Stimulated activated CD4-positive, alpha-beta T cell treated with anti-CD3 and anti-CD28 coated beads, Interleukin-1b, Interleukin-23, amount 100 ng/mL, for 4 hours (primary cell): ENCODE results near the gene TBC1D21.
A peak's percentile ranks its signal among the peaks of the same experiment; 100 is the strongest.

Source experiments
- DNase-seq, 2 donors: peaks; one replicate each; pipeline ENCODE4 v3.0.0-alpha.2; 2020; ENCODE audit warnings: low read depth in 2 of 2

TBC1D21 gene

DNA sequence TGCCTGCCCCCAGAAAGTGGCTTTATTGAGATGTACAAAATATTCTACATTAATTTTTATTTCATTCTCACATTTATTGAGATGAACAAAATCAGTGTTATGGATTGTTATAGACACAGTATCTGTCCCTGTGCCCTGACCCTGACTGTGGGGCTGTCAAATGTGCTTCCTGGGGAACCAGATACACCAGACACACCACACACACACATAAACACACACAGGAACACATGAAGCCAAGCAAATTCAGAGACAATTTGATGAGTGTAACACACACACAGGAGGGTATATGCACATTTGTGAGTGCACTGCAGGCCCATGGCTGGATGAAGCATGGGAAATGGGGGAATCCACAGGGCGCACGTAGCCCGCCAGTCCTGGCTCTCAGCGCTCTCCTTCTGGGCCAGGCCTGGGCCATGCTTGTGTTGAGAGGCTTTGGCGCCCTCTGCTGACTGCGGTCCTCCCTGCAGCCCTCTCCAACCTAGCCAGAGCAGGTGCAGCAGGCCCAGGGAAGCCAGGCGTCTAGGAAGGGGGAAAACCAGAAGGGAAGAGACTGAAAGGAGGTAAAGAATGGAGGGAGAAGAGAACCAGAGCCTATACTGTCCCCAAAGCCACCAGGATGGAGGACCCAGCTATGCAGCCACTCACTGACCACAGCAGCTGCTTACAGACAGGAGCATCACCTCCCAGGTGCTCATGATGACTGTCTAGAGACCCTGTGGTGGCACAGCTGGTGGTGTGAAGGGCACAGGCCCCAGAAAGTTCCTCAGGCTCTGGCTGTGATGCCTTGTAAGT is 34.9 kb downstream of the TBC1D21 start:
- DNase-seq = peak; percentile 64 to 72

DNA sequence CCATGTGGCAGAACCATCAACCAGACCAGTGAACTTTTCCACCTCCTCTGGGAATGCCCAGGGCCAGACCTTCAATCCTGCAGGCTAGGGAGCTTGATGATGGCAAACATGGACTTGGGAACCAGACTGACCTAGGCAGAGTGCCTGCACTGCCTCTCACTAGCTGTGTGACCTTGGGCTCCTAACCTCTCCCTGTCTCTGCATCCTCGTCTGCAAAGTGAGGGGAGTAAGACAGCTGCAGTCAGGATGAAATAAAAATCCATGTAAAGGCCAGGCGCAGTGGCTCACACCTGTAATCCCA is 35.4 kb downstream of the TBC1D21 start:
- no peak for DNase-seq

DNA sequence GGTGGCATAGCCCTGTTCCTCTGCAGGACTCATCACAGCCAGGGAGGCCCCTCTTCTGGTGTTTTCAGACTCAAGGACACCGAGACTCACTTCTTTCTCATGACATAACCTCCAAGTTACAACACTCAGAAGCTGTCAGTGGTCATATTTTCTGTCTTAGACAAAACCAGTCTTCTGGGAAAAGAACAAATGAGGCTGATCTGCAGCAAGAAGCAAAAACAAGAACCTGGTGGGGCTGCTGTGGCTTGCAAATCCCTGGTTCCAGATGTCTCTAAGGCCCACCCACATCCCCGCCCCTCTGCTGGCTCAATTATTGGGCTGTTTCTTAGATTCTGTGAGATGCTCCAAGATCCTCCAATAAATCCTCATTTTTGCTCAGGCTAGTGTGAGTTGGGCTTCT is 36.3 kb downstream of the TBC1D21 start:
- DNase-seq = no peak

DNA sequence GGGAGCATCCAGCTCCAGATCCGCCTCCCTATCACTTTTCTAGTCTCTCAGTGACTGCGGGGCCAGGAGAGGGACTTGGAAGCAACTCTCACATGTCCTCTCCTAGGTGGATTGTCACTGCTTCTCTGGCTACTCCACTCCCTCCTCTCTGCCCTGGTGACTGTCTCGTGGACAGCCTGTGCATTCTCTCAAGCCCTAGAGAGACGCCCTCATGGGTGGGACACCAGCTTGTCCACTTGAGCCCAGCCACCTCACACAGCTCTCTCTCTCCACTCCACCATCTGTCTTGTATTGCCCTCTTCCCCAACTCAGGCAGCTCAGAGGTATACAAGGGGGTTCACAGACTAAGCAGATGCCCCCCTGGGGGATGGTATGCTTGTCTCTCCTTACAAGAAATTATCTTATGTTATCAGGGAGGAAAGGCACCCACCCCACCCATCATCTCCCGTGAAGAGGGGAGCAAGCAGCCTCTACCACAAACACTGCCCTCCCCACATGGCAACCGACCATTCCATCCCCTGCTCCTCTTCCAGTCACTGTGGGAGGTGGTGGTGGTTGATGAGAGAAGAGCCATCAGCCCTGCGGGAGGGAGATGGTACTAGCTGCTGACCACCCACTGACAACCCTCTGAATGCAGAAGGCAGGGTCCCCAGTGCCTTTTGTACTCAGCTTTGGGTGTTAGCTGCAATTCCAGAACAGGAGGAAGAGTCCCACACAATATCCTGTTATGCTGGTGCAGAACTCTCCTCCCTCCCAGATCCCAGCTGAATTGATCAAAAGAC is 37.3 kb downstream of the TBC1D21 start:
- no peak for DNase-seq

DNA sequence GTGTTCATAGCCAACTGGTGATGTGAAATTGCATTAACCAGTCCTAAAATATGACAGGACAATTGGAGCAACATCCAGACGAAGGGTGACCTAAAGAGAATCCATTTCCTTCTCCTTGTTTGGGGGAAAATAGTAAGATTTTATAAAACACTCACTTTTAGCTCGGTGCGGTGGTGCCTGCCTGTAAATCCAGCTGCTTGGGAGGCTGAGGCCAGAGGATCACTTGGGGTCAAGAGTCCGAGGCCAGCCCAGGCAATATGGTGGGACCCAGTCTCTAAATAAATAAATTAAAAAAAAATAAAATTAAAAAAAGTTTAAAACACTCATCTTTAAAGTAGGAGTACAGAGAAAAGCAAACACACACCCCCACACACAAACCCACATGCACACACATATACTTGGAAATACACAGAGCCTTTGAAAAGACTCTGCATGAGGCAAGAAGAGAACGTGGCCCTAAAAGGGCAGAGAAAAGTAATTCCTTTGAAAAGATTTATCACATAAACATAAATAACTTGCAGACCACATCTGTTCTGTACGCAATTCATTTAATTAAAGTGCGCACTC is 38.7 kb downstream of the TBC1D21 start:
- no peak for DNase-seq

DNA sequence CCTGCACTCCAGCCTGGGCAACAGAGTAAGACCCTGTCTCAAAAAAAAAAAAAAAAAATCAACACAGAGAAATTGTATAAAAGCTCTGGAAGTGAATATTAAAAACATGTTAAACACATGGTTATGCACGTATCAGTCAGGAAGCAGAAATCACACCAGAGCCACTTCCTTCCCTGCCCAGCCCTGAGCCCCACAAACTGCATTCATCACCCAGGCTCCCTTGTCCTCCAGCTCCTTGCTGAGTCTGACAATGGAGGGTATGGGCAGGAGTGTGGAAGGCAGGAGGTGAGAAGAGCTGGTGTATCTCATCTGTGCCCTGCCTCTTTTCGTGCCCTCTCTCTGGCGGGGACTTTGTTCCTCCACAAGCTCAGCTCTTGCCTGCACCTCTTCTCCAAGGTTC is 40.8 kb downstream of the TBC1D21 start:
- DNase-seq = no peak

DNA sequence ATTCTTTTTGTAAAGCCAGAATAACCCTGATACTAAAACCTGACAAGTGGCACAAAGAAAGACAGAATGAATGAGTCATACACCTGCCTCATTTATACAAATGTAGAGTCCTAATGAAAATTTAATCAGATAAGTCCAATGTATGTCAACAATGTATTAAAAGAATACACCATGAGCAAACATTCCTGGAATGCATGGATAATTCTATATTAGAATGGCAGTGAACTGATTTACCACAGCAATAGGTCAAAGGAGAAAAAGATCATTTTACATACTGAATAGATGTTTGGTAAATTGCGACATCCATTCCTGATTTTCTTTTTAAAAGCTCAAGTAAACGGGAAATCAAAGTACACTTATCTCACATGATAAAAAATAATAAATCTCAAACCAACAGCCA is 41.7 kb downstream of the TBC1D21 start:
- no peak for DNase-seq

DNA sequence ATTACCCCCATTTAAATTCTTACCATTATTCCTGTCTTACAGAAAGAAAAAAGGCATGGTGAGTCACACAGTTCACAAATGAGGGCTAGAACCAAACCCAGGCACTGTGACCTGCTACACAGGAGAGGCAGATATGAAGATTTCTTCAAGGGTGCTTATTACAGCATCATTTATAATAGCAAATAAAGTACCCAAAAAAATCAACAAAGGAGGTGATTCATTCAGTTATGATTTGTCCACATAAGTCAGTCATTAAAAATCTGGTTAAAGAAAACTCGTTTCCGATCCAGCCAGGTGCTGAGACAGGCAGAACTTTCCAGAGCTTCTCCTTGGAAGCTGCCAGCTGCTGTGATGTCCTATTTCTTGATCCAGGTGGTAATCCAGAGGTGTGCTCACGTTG is 45.4 kb downstream of the TBC1D21 start:
- no peak for DNase-seq

DNA sequence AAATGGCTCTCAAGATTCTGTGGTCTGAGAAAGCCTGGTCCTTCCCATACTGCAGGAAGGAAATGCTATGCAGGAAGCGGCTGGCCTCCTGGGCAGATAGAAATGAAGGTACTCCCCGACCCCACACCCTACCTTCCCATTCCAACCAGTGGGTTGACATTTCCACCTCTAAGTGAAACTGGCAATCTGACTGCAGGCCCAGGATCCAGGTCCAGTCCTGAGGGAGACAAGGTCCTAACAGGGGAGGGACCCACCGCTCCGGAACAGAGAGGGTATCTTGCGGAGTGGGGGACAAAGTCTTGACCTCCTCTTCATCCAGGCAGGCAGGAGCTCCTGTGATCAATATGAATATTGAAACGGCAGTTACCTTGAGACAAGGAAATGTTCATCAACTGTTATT is 46.3 kb downstream of the TBC1D21 start:
- DNase-seq = no peak

DNA sequence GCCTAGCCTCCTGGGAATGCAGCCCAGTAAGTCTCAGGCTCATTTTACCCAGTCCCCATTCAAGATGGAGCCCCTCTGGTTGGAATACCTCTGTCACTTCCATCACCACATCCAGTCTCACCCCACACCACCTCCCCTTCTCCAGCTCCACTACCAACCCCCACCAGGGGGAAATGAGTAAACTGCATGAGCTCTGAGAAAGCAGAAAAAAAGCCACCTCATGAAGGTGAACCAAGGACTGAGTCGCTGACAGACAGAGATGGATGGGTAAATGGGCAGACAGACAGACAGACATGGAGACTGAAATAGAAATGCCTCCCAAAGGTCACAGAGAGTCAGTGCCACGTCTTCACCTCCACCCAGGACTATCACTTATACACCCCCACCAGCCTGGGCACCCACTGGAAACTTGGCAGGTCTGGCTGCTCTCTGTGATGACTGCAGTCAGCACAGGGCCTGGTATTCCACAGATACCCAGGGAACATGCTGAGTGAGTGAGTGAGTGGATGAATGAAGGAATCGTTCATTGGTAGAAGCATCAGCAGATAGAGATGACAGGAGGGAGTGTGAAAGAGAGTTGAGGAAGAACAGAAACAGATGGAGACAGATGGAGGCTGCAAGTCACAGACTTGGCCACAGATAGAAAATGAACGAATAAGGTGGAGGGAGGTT is 48.0 kb downstream of the TBC1D21 start:
- DNase-seq = no peak

DNA sequence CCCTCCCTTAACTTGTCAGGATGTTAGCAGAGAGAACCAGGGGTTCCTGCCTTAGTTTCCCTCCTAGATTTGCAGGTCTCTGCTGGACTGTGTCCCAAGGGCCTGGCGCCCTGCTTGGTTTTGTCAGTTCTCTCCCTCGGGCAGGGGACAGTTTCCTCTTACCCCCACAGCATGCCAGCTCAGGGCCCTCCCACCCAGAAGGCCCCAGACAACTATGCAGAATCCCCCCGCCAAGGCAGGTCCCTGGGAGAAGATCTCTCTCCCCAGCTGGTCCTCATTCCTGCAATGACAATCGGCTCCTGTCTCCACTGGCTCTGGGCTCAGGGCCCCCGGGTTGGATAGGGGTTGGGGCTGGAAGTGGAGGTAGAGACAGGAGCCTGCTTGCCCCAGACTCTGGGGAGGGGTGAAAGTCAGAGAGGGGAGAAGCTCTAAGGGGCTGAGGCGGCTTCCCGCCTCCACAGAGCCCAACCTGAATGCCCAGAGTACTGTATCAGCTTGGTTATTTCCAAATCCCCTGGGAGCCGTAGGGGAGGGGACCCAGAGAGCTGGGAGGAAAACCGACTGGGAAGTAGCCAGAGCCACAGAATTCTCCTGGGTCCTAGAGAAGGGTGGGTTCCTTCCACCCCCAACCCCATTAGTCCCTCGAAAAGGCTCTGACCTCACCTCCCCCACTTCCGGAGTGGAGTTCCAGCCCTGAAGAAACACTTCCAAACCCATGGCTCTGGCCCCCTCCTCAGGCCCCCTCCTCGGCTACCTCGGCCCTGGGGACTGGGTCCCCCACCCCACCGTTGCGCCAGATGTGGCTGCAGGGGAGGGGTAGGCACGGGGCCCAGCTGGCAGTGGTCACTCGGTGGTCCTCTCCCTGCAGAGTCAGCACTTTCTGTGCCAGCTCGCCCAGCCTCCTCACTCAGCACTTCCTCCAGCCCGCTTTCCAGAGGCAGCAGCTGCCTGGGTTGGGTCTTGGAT is 49.1 kb downstream of the TBC1D21 start:
- DNase-seq = no peak

DNA sequence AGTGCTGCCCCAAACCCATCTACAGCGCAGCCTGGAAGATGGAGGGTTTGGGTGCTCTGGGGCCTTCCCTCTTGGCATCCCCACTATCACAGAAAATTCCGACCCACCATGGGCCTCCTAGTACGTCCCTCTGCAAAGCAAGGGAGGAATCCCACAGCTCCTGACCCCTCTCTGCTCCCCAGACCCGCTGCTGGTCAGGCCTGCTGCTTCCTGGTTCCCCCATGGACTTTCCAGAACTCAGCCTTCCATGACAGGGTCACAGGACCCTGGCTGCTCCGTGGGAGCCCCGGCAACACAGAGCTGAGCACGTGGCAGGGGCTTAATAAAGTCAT is 49.8 kb downstream of the TBC1D21 start:
- no peak for DNase-seq

DNA sequence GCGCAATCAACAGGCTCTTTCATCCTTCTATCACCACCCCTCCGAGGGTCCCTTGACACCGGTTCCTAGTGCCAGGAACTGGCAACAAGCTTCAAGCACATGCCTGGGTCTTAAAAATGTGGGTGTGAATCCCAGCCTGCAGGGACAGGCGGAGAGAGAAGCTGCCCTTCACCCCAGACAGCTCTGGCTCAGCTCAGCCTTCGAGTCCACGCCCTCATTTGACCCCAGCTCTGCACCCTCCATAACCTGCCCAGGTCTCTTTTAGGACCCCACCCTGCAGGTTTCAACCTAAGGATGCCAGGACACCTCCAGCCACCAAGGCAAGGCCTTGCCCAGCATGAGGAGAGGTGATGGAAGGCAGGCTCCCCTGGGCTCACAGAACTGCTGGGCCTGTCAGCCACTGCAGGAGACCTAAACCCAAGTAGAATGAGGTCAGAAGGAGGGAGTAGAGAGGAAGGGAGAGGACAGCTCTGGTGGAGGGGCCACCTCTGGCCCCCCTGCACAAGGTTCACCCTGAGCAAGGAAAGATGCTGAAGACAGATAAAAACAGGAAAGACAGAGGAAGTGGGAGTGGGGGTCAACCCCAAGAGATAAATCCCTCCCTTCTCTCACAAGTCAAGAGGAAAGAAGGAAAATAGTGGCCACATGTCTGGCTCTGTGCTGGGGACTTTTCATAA is 50.3 kb downstream of the TBC1D21 start:
- DNase-seq = no peak

DNA sequence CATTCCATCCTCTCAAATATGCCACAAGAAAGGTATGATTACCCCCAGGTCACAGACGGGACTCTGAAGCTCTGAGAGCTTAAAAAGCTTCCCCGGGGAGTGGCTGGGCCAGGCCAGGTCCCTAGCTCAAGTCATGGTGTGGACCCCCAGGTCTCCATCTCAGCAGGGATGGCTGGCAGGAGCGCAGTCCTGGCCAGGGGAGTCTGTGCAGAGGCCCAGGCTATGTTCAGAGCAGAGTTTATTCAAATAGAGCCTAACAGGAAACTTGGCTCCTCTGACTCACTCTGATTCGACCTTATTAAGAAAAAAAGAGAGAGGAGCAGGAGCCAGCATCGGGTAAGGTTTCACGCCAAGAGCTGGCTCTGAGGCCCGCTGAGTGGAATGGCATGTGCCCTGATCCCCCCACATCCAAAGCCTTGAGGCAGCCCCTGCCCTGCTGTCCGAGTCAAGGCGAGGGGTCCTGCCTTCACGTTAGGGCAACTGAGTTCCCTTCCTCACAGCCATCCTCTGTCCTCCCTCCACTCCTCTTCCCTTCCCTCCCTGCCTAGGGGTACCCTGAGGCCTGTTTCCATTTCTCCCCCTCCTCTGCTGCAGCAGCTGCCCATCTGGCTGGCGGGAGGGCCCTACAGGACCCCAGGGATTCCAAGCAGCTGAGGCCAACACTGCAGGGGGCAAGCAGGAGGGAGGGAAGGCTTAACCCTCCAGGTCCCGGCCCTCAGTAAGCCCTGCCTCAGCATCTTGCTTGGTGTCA is 51.0 kb downstream of the TBC1D21 start:
- DNase-seq = peak in 1 of 2 donors; percentile 16

DNA sequence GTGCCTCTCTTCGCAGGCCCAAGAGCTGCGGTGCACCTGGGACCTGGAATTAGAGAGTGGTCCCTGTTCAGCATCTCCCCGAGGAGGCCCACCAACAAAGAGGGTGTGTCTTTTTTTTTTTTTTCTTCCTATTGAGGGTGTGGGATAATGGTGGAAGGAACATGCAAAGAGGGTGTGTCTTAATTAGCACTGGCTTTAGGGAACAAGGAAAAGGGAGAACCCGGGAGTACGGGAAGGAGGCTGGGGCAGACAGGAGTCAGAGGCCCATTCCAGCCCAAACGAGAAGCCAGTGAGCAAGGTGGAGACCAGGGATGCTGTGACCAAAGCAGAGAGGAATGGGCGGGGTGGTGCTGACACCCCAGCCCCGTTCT is 52.5 kb downstream of the TBC1D21 start:
- DNase-seq = no peak

DNA sequence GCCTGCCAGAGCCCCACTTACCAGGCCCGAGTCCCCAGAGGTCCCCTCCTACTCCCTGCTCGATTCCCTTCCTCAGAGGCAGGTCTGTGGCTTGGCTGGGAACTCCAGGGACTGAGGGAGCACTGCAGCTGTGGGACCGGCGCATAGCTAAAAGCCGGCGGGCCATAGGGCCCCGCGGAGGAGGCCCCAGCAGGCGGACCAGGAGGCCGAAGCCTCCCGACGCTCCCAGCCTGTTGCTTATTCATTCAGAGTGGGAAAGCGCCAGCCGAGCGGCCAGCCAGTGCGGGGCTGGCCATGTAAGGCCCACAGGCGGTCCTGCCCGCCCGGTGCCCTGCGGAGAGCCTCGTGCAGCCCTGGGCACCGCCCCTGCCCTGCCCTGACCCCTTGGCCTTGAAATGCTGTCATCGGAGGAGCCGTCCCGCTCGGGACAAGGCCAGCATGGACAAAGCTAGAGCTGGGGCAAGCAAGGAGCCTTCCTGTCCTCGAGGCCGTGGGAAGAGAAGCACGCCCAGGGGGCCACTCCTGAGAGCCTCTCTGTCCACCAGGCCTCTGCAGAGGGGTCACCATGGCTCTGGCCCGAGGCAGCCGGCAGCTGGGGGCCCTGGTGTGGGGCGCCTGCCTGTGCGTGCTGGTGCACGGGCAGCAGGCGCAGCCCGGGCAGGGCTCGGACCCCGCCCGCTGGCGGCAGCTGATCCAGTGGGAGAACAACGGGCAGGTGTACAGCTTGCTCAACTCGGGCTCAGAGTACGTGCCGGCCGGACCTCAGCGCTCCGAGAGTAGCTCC is 53.0 kb downstream of the TBC1D21 start, which contains the start of gene LOXL1:
Gene LOXL1 (plus strand): TSS at position 244 of the 784 bp plus-strand sequence. CDS start 322 bp downstream, at position 566.
- no peak for DNase-seq

DNA sequence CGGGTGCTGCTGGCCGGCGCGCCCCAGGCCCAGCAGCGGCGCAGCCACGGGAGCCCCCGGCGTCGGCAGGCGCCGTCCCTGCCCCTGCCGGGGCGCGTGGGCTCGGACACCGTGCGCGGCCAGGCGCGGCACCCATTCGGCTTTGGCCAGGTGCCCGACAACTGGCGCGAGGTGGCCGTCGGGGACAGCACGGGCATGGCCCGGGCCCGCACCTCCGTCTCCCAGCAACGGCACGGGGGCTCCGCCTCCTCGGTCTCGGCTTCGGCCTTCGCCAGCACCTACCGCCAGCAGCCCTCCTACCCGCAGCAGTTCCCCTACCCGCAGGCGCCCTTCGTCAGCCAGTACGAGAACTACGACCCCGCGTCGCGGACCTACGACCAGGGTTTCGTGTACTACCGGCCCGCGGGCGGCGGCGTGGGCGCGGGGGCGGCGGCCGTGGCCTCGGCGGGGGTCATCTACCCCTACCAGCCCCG is 53.7 kb downstream of the TBC1D21 start:
- peak; percentile 33 to 36 for DNase-seq

DNA sequence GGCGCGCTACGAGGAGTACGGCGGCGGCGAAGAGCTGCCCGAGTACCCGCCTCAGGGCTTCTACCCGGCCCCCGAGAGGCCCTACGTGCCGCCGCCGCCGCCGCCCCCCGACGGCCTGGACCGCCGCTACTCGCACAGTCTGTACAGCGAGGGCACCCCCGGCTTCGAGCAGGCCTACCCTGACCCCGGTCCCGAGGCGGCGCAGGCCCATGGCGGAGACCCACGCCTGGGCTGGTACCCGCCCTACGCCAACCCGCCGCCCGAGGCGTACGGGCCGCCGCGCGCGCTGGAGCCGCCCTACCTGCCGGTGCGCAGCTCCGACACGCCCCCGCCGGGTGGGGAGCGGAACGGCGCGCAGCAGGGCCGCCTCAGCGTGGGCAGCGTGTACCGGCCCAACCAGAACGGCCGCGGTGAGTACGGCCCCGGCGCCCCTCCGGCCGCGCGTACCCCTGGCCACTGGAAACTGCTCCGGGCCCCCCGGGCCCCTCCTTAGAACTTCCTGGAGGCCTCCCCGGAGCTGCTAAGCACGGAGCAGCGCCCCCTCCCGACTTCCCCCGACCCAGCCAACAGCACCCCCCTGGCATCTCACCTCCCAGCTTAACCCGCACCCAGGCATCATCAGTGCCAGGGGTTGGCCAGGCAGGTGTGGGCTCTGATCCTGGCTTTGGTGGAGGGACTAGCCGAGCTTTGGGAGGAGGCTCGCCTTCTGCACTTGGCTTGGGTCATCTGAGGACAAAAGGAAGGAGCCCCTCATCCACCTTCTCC is 54.3 kb downstream of the TBC1D21 start:
- DNase-seq = peak; percentile 63 to 74

DNA sequence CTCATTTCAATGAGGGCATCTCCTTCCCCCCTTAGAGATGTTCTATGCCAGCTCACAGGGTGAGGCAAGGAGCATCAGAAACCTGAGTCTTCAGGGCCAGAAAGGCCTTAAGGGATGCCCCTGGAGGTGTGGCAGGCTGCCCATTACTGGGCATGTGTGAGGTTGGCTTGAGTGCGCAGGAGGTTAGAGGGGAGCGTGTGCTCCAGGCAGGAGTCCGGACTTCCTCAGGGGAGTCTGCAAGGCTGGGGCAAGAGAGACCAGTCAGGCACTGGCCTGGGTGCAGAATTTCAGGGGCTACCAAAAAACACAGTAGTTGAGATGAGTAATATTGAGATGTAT is 54.8 kb downstream of the TBC1D21 start:
- no peak for DNase-seq
